K562 (cell line): ENCODE measurements around the gene PIEZO2. TPM values are rescaled to one million over a fixed set of nuclear protein-coding genes. Genes with fewer than 3 reads are reported as not detected.

Experiments used
- ATAC-seq: fragments of 200-7000 bp; cut with Tn5 transposase; 3 replicates; pipeline ENCODE4 v1.9.1; 2020; ENCODE audit warnings: moderate library complexity
- BruUV-seq: library from RNA; stranded (reverse); fragments of 400-500 nt; replicated peaks from 2 replicates; lab custom pipeline; 2021; lab: Mats Ljungman, UMichigan
- CTCF ChIA-PET: fragments of 300-600 bp; formaldehyde crosslinking; extraction: SDS; loops from one replicate; lab custom pipeline; 2021; ENCODE audit warnings: low intra/inter-chr PET ratio; lab: Yijun Ruan, JAX
- POLR2A ChIA-PET: fragments of 300-600, 350-650 bp; sonication (Branson Sonifier 250); formaldehyde crosslinking; extraction: SDS; loops from one replicate; lab custom pipeline; 2021; ENCODE audit warnings: antibody characterized with exemption, inconsistent platforms; lab: Yijun Ruan, JAX
- DNase-seq, 4 experiments: peaks; one replicate each; pipeline versions ENCODE4 v3.0.0 to v3.0.0-alpha.2; 2011 to 2018; ENCODE audit warnings: low spot score in 3 of 4, mixed read lengths in 3 of 4; ENCODE audit errors: extremely low read depth in 1 of 4
- FAIRE-seq: peaks from 2 replicates; lab custom pipeline; 2011; peaks lifted over from hg19 to GRCh38; lab: Jason Lieb, UNC
- H2AFZ ChIP-seq: 2 replicates; pipeline ENCODE4 v1.6.0; 2011; ENCODE audit warnings: low read depth, low read length, control low read depth, inconsistent platforms
- H3K27ac ChIP-seq: fragments of 200-600 bp; 3 replicates; pipeline ENCODE4 v1.8.0; 2011; ENCODE audit warnings: low read depth, mild to moderate bottlenecking, control low read depth, inconsistent platforms, low read length, moderate library complexity, mixed read lengths; ENCODE audit errors: extremely low read depth
- H3K27me3 ChIP-seq, 2 experiments: fragments of 300-600 bp in 1 of 2; 2 replicates in 1 of 2; 3 replicates in 1 of 2; pipeline versions ENCODE4 v1.6.0 to v1.8.0; 2011; ENCODE audit warnings: inconsistent platforms in 2 of 2, low read length in 2 of 2, mild to moderate bottlenecking in 1 of 2, mixed read lengths in 1 of 2, moderate library complexity in 1 of 2; ENCODE audit not compliant: control insufficient read depth in 2 of 2, insufficient read depth in 2 of 2
- H3K36me3 ChIP-seq: fragments of 300-600 bp; 3 replicates; pipeline ENCODE4 v1.8.0; 2011; ENCODE audit warnings: mild to moderate bottlenecking, low read length, inconsistent platforms; ENCODE audit not compliant: control insufficient read depth, insufficient read depth
- H3K4me1 ChIP-seq, 2 experiments: fragments of 200-600 bp in 1 of 2; replicated peaks in 1 of 2; 2 replicates in 1 of 2; 3 replicates in 1 of 2; pipeline versions ENCODE4 v1.5.1 to v1.8.0; 2011; ENCODE audit warnings: inconsistent platforms in 2 of 2, low read length in 2 of 2, mild to moderate bottlenecking in 1 of 2, mixed read lengths in 1 of 2, moderate library complexity in 1 of 2; ENCODE audit not compliant: control insufficient read depth in 2 of 2, insufficient read depth in 2 of 2
- H3K4me2 ChIP-seq: 2 replicates; pipeline ENCODE4 v1.6.1; 2011; ENCODE audit warnings: low read length, control low read depth, inconsistent platforms, mixed read lengths; ENCODE audit not compliant: insufficient read depth
- H3K4me3 ChIP-seq: fragments of 200-600 bp; sonication (generic), shearing (Covaris generic); 2 replicates; pipeline ENCODE4 v1.5.1; 2016; ENCODE audit warnings: control low read depth, inconsistent platforms
- H3K79me2 ChIP-seq: fragments of 200-600 bp; 3 replicates; pipeline ENCODE4 v1.8.0; 2011; ENCODE audit warnings: low read length, inconsistent platforms; ENCODE audit not compliant: control insufficient read depth, insufficient read depth
- H3K9ac ChIP-seq, 2 experiments: 2 replicates each; pipeline versions ENCODE4 v1.6.0 to v1.6.1; 2011; ENCODE audit warnings: low read depth in 2 of 2, low read length in 2 of 2, control low read depth in 1 of 2, inconsistent platforms in 1 of 2, mild to moderate bottlenecking in 1 of 2, mixed read lengths in 1 of 2; ENCODE audit not compliant: insufficient read depth in 1 of 2
- H3K9me1 ChIP-seq: one replicate; pipeline ENCODE4 v1.6.0; 2011; ENCODE audit warnings: inconsistent platforms, mild to moderate bottlenecking, low read length, moderate library complexity; ENCODE audit not compliant: control insufficient read depth, insufficient read depth
- H3K9me3 ChIP-seq: replicated peaks from 2 replicates; pipeline ENCODE4 v1.5.1; 2011; ENCODE audit warnings: low read depth, low read length, inconsistent platforms; ENCODE audit not compliant: control insufficient read depth, insufficient read depth
- H4K20me1 ChIP-seq: replicated peaks from 2 replicates; pipeline ENCODE4 v1.6.1; 2011; ENCODE audit warnings: low read length, inconsistent platforms, mixed read lengths; ENCODE audit not compliant: control insufficient read depth, insufficient read depth
- ARHGAP35 ChIP-seq: fragments of 450-650 bp; IDR thresholded peaks from 2 replicates; pipeline ENCODE4 v1.6.1; 2018; ENCODE audit not compliant: partially characterized antibody
- CEBPG ChIP-seq, 3 experiments: fragments of 200-800 bp in 1 of 3; sonication (Bioruptor generic) in 1 of 3; sonication (generic) in 1 of 3; formaldehyde crosslinking in 1 of 3; IDR thresholded peaks in 2 of 3; conservative IDR thresholded peaks in 1 of 3; 2 replicates each; pipeline versions ENCODE4 v1.6.1 to v1.8.0; 2016 to 2022; ENCODE audit warnings: missing compliant biosample characterization in 2 of 3, missing genetic modification characterization in 2 of 3, mild to moderate bottlenecking in 1 of 3, missing genetic modification reagents in 1 of 3
- CREM ChIP-seq: IDR thresholded peaks from 2 replicates; pipeline ENCODE4 v1.6.1; 2014; ENCODE audit warnings: antibody characterized with exemption, low read depth
- CSDE1 ChIP-seq, 2 experiments: fragments of 450-650 bp; IDR thresholded peaks; 2 replicates each; pipeline ENCODE4 v1.6.1; 2016; ENCODE audit warnings: mild to moderate bottlenecking in 1 of 2
- HDAC6 ChIP-seq: IDR thresholded peaks from 2 replicates; pipeline ENCODE4 v1.6.1; 2012; ENCODE audit warnings: low read depth, mild to moderate bottlenecking, control low read depth, inconsistent platforms, low read length, moderate library complexity
- MCM7 ChIP-seq, 2 experiments: fragments of 450-650 bp; IDR thresholded peaks; 2 replicates each; pipeline ENCODE4 v1.6.1; 2016 to 2018
- PHF20 ChIP-seq: fragments of 450-650 bp; IDR thresholded peaks from 2 replicates; pipeline ENCODE4 v1.6.1; 2018; ENCODE audit not compliant: partially characterized antibody
- SMC3 ChIP-seq: conservative IDR thresholded peaks from 2 replicates; pipeline ENCODE4 v1.6.1; 2011; ENCODE audit warnings: low read depth, low read length, improper control_type of control experiment; ENCODE audit not compliant: insufficient read depth
- SP2 ChIP-seq: IDR thresholded peaks from 2 replicates; pipeline ENCODE4 v1.6.1; 2011; ENCODE audit warnings: mild to moderate bottlenecking, low read depth, low read length, moderate library complexity; ENCODE audit not compliant: poor library complexity, severe bottlenecking; ENCODE audit errors: extremely low read depth
- TCFL5 ChIP-seq: fragments of 250-450 bp; sonication (Bioruptor Pico); conservative IDR thresholded peaks from 2 replicates; pipeline ENCODE4 v1.6.1; 2021; ENCODE audit warnings: mild to moderate bottlenecking, moderate library complexity, matching md5 sums
- TRIM28 ChIP-seq: fragments of 450-650 bp; IDR thresholded peaks from 2 replicates; pipeline ENCODE4 v1.6.1; 2017
- USF2 ChIP-seq: sonication (generic); formaldehyde crosslinking; IDR thresholded peaks from 2 replicates; pipeline ENCODE4 v1.5.0; 2020; ENCODE audit warnings: missing genetic modification reagents
- WGBS: fragments of 100-300 bp; shearing (Covaris generic); methylation state at CpG from one replicate; pipeline ENCODE4 v1.1.6; 2016; ENCODE audit warnings: low coverage, mixed read lengths; ENCODE audit not compliant: insufficient coverage; ENCODE audit errors: missing lambda C conversion rate; 5-methylcytosine and 5-hydroxymethylcytosine counted together
- in situ Hi-C: fragments of 300-500 bp; cut with MboI; formaldehyde crosslinking; loops from 4 replicates; pipeline ENCODE4 v1.15.0; 2018; ENCODE audit warnings: inconsistent platforms, mixed read lengths
- intact Hi-C: fragments of 100-400 bp; cut with micrococcal nuclease; formaldehyde crosslinking; loops from 2 replicates; pipeline ENCODE4 v1.14.2; 2022
- polyA plus RNA-seq, 8 experiments: library from polyadenylated mRNA; depleted of rRNA in 4 of 8; stranded (reverse) in 5 of 8; unstranded in 3 of 8; fragments of >200 nt; fragmentation: Nextera tagmentation in 2 of 8; fragmentation: Illumina TruSeq in 1 of 8; extraction: Ambion mirVana in 2 of 8; extraction: Trizol in 1 of 8; gene quantifications; 2 replicates each; pipeline versions ENCODE4 v1.2.1 to v1.2.3, GENCODE V29; 2011 to 2014; ENCODE audit warnings: inconsistent platforms in 1 of 8, missing spikeins in 1 of 8
- total RNA-seq, 7 experiments: library from RNA; depleted of rRNA in 6 of 7; stranded (reverse); fragments of >200 nt in 6 of 7; fragmentation: Illumina TruSeq in 2 of 7; extraction: Trizol in 2 of 7; gene quantifications; 2 replicates each; pipeline versions ENCODE4 v1.2.1 to v1.2.3, GENCODE V29; 2011 to 2021; ENCODE audit warnings: low replicate concordance in 1 of 7
- TF ChIP-seq, protein P1 (sequence below), 3 experiments: fragments of 200-800 bp in 1 of 3; fragments of 250-450 bp in 1 of 3; fragments of 450-650 bp in 1 of 3; sonication (Bioruptor Pico) in 1 of 3; sonication (Bioruptor generic) in 1 of 3; formaldehyde crosslinking in 1 of 3; IDR thresholded peaks; 2 replicates each; pipeline versions ENCODE4 v1.6.1 to v1.8.0; 2016 to 2022; ENCODE audit warnings: mild to moderate bottlenecking in 2 of 3, missing genetic modification characterization in 2 of 3, missing compliant biosample characterization in 1 of 3, moderate library complexity in 1 of 3
- TF ChIP-seq, protein P2 (sequence below): fragments of 450-650 bp; formaldehyde crosslinking; IDR thresholded peaks from 2 replicates; pipeline ENCODE4 v1.4.0; 2020; ENCODE audit warnings: mild to moderate bottlenecking

PIEZO2 gene
- total and polyA plus RNA-seq, 9 of the 15 experiments (the other 6 are each of a cell fraction or from before 2014, with no cell fraction given): 0.54 to 4.1 (median 2.0) TPM

DNA sequence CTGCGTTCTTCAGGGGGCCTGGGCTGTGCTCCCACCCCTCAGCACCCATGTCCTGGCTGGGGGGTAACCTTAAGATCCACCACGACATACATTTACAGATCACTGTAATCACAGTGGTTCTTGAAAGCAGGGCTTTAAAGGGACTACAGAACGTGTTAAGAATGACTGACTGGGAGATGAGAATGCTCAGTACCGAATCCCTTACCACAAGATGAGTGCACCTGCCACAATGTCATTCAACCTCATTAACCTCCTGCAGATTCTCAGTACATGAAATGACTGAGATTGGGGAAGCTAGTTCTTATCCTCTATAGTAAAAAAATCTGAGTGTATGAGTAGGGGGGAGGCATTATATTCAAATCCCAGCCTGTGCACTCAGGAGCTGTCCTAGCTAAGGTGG, 10.5 kb upstream of the PIEZO2 start (continued):
- no peak for TF ChIP-seq CEBPG (CRISPR knock-in tag; IDR thresholded peaks at IDR 0.05)
- TF ChIP-seq CEBPG (tag; conservative IDR thresholded peaks at IDR 0.05 in 1 of 2, IDR thresholded peaks at IDR 0.05 in 1 of 2): no peak
- no peak for TF ChIP-seq ARHGAP35
- no peak for TF ChIP-seq TCFL5 (CRISPR knock-in tag)
- TF ChIP-seq, protein P1, sequence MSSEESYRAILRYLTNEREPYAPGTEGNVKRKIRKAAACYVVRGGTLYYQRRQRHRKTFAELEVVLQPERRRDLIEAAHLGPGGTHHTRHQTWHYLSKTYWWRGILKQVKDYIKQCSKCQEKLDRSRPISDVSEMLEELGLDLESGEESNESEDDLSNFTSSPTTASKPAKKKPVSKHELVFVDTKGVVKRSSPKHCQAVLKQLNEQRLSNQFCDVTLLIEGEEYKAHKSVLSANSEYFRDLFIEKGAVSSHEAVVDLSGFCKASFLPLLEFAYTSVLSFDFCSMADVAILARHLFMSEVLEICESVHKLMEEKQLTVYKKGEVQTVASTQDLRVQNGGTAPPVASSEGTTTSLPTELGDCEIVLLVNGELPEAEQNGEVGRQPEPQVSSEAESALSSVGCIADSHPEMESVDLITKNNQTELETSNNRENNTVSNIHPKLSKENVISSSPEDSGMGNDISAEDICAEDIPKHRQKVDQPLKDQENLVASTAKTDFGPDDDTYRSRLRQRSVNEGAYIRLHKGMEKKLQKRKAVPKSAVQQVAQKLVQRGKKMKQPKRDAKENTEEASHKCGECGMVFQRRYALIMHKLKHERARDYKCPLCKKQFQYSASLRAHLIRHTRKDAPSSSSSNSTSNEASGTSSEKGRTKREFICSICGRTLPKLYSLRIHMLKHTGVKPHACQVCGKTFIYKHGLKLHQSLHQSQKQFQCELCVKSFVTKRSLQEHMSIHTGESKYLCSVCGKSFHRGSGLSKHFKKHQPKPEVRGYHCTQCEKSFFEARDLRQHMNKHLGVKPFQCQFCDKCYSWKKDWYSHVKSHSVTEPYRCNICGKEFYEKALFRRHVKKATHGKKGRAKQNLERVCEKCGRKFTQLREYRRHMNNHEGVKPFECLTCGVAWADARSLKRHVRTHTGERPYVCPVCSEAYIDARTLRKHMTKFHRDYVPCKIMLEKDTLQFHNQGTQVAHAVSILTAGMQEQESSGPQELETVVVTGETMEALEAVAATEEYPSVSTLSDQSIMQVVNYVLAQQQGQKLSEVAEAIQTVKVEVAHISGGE (CRISPR knock-in tag; IDR thresholded peaks at IDR 0.05): no peak

DNA sequence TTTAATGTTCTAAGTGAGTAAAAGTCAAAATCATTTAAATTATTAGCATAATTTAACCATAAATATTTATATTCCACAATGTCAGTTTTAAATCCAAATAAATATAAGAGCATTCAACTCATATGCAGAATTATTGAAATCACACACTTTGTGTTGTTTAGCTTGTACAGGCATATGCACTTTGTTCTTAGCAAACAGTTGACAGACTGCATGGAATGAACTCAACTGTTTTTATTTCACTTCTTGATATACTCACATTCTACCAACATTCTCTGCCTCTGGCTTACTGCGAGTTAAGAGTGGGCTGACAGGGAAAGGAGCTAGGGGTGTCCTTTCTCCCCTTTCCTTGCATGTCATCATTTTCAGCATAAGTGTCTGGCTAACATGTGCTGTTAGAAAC, 7.6 kb upstream of the PIEZO2 start:
- ChIA-PET POLR2A (no interaction called here), CTCF (no interaction called here)
- H3K79me2 ChIP-seq: no peaks in the 10 kb centered on the region
- ATAC-seq (no peak), FAIRE-seq (no peak), DNase-seq (no peak)
- 0% methylated on average over 1 of the region's 1 CpG for WGBS
- BruUV-seq: no TSS peak
- in situ Hi-C loops: no loop called here
- no peaks in the 10 kb centered on the region for H3K9me3 ChIP-seq
- intact Hi-C loops: no loop called here
- no peaks in the 10 kb centered on the region for H3K4me1 ChIP-seq
- no peak overlapping the region for H3K9ac ChIP-seq
- H3K36me3 ChIP-seq: no peaks in the 10 kb centered on the region
- H3K27me3 ChIP-seq: peaks cover 0 to 6% of the 10 kb centered on the region in 2 experiments; a peak in 1 of 5 replicates
- no peak overlapping the region for H3K4me2 ChIP-seq
- H3K9me1 ChIP-seq: no peaks in the 10 kb centered on the region
- H4K20me1 ChIP-seq: no peaks in the 10 kb centered on the region
- no peak overlapping the region for H3K27ac ChIP-seq
- H2AFZ ChIP-seq: no peak overlapping the region
- H3K4me3 ChIP-seq: no peak overlapping the region
- TF ChIP-seq PHF20: no peak
- TF ChIP-seq CSDE1 (IDR thresholded peaks at IDR 0.05): no peak
- no peak for TF ChIP-seq USF2 (CRISPR knock-in tag)
- no peak for TF ChIP-seq TRIM28
- no peak for TF ChIP-seq MCM7 (IDR thresholded peaks at IDR 0.05)
- TF ChIP-seq CREM: no peak
- no peak for TF ChIP-seq SMC3
- TF ChIP-seq HDAC6: no peak
- TF ChIP-seq, protein P2, sequence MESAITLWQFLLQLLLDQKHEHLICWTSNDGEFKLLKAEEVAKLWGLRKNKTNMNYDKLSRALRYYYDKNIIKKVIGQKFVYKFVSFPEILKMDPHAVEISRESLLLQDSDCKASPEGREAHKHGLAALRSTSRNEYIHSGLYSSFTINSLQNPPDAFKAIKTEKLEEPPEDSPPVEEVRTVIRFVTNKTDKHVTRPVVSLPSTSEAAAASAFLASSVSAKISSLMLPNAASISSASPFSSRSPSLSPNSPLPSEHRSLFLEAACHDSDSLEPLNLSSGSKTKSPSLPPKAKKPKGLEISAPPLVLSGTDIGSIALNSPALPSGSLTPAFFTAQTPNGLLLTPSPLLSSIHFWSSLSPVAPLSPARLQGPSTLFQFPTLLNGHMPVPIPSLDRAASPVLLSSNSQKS (CRISPR knock-in tag): no peak
- TF ChIP-seq SP2: no peak
